ENCODE results near the gene GP5. TPM values are rescaled to one million over a fixed set of nuclear protein-coding genes. Genes with fewer than 3 reads are reported as not detected.

GP5 gene
- total and polyA plus RNA-seq, 2 of the 13 experiments (the other 11 are each of a cell fraction or from before 2014, with no cell fraction given) = not detected

GRCh38 chr3:194357681-194358080 lies 41.4 kb downstream of the GP5 start:
- peaks cover 6 to 44% of the 10 kb centered on the region in 2 experiments; a peak in 4 of 5 replicates for H3K27me3 ChIP-seq (ENCODE audit: control insufficient read depth in 1 of 2, insufficient read depth in 2 of 2, low read length in 2 of 2)
- H4K20me1 ChIP-seq (ENCODE audit: insufficient read depth, low read length) = no peaks in the 10 kb centered on the region
- H3K79me2 ChIP-seq (ENCODE audit: insufficient read depth, low read length) = no peaks in the 10 kb centered on the region
- FAIRE-seq = no peak
- H3K27ac ChIP-seq (ENCODE audit: extremely low read length, insufficient read depth, low read length) = no peak overlapping the region
- H3K4me2 ChIP-seq (ENCODE audit: low read depth, low read length) = no peak overlapping the region
- ATAC-seq = no peak
- CTCF ChIA-PET (ENCODE audit: low intra/inter-chr PET ratio, low total read pairs) = no interaction called here
- no peak overlapping the region for H3K4me3 ChIP-seq (replicated peaks in 1 of 3; ENCODE audit: insufficient read depth in 1 of 3, low read depth in 2 of 3, low read length in 3 of 3)
- BruUV-seq (replicated peaks) = no TSS peak
- 54% methylated on average over 11 of the region's 11 CpGs for WGBS (ENCODE audit: low lambda C conversion rate)
- in situ Hi-C loops (cut with HindIII; ENCODE audit: extremely low pct_ligation_motif_present, low pct_unique_long_range_greater_than_20kb) (no loop called here), intact Hi-C loops (cut with micrococcal nuclease; ENCODE audit: unreplicated experiment) (no loop called here)
- peaks cover 1% of the 10 kb centered on the region; the same call in 1 of the 2 replicates for H3K4me1 ChIP-seq (ENCODE audit: insufficient read depth, low read length)
- no peak overlapping the region for H2AFZ ChIP-seq (ENCODE audit: low read length)
- no peak overlapping the region for H3K9ac ChIP-seq (ENCODE audit: insufficient read depth, low read depth, low read length)
- no peak for TF ChIP-seq ELF3 (CRISPR knock-in tag; IDR thresholded peaks at IDR 0.05)
- TF ChIP-seq ZBTB8A (CRISPR knock-in tag; IDR thresholded peaks at IDR 0.05; ENCODE audit: borderline replicate concordance, low read depth) = no peak
- no peaks in the 10 kb centered on the region for H3K36me3 ChIP-seq (replicated peaks in 1 of 2; ENCODE audit: control insufficient read depth in 1 of 2, insufficient read depth in 2 of 2, low read length in 2 of 2)
- H3K9me3 ChIP-seq (ENCODE audit: low read length) = no peaks in the 10 kb centered on the region
- DNase-seq (ENCODE audit: low spot score) = no peak
- POLR2A ChIA-PET = no interaction called here

- H2AFZ ChIP-seq (ENCODE audit: low read length) = no peak overlapping the region
- H3K27me3 ChIP-seq (ENCODE audit: control insufficient read depth in 1 of 2, insufficient read depth in 2 of 2, low read length in 2 of 2) = peaks cover 4 to 31% of the 10 kb centered on the region in 2 experiments; a peak in 3 of 5 replicates
- no peak overlapping the region for H3K4me2 ChIP-seq (ENCODE audit: low read depth, low read length)
- no peaks in the 10 kb centered on the region for H4K20me1 ChIP-seq (ENCODE audit: insufficient read depth, low read length)
- no peak for ATAC-seq
- FAIRE-seq = no peak
- CTCF ChIA-PET (ENCODE audit: low intra/inter-chr PET ratio, low total read pairs) = no interaction called here
- H3K4me1 ChIP-seq (ENCODE audit: insufficient read depth, low read length) = peaks cover 19% of the 10 kb centered on the region
- in situ Hi-C loops (cut with HindIII; ENCODE audit: extremely low pct_ligation_motif_present, low pct_unique_long_range_greater_than_20kb) (no loop called here), intact Hi-C loops (cut with micrococcal nuclease; ENCODE audit: unreplicated experiment) (no loop called here)
- H3K4me3 ChIP-seq (replicated peaks in 1 of 3; ENCODE audit: insufficient read depth in 1 of 3, low read depth in 2 of 3, low read length in 3 of 3) = no peak overlapping the region
- POLR2A ChIA-PET = no interaction called here
- no TSS peak for BruUV-seq (replicated peaks)
- no peak for TF ChIP-seq TFE3 (CRISPR knock-in tag; IDR thresholded peaks at IDR 0.05)
- no peak for TF ChIP-seq ZBTB46 (CRISPR knock-in tag; IDR thresholded peaks at IDR 0.05; ENCODE audit: borderline replicate concordance)
- TF ChIP-seq SMYD3 (CRISPR knock-in tag; IDR thresholded peaks at IDR 0.05) = no peak
- TF ChIP-seq ZNF503 (CRISPR knock-in tag; IDR thresholded peaks at IDR 0.05) = no peak
- TF ChIP-seq DMTF1 (CRISPR knock-in tag; IDR thresholded peaks at IDR 0.05) = no peak
- H3K79me2 ChIP-seq (ENCODE audit: insufficient read depth, low read length) = no peaks in the 10 kb centered on the region
- no peaks in the 10 kb centered on the region for H3K36me3 ChIP-seq (replicated peaks in 1 of 2; ENCODE audit: control insufficient read depth in 1 of 2, insufficient read depth in 2 of 2, low read length in 2 of 2)
- no peak overlapping the region for H3K9ac ChIP-seq (ENCODE audit: insufficient read depth, low read depth, low read length)
- WGBS (ENCODE audit: low lambda C conversion rate) = 55% methylated on average over 7 of the region's 7 CpGs
- no peak for DNase-seq (ENCODE audit: low spot score)
- H3K27ac ChIP-seq (ENCODE audit: extremely low read length, insufficient read depth, low read length) = no peak overlapping the region
- H3K9me3 ChIP-seq (ENCODE audit: low read length) = no peaks in the 10 kb centered on the region
These were observed 43.7 kb downstream of the GP5 start for GRCh38 chr3:194355379-194355778.
